ENCODE results near the gene SRRM4.

- no peak for TF ChIP-seq EP300 (IDR thresholded peaks at IDR 0.05; ENCODE audit: borderline replicate concordance)
- no peak for TF ChIP-seq MAX (IDR thresholded peaks at IDR 0.05)
- TF ChIP-seq RAD21 (IDR thresholded peaks at IDR 0.05; ENCODE audit: low read depth): no peak
- TF ChIP-seq ZBTB7A (IDR thresholded peaks at IDR 0.05; ENCODE audit: low read depth): no peak
- TF ChIP-seq CEBPB (IDR thresholded peaks at IDR 0.05): no peak
Observed at GRCh38 chr12:119181202-119181601, 199.9 kb downstream of the SRRM4 start.
